ENCODE measurements around the gene SMIM44.
"Not testable (repeated sequence)": the region's sequence is repeated elsewhere in the genome, so short reads cannot be mapped to it uniquely, and the experiment has no call there.

SMIM44 gene

DNA sequence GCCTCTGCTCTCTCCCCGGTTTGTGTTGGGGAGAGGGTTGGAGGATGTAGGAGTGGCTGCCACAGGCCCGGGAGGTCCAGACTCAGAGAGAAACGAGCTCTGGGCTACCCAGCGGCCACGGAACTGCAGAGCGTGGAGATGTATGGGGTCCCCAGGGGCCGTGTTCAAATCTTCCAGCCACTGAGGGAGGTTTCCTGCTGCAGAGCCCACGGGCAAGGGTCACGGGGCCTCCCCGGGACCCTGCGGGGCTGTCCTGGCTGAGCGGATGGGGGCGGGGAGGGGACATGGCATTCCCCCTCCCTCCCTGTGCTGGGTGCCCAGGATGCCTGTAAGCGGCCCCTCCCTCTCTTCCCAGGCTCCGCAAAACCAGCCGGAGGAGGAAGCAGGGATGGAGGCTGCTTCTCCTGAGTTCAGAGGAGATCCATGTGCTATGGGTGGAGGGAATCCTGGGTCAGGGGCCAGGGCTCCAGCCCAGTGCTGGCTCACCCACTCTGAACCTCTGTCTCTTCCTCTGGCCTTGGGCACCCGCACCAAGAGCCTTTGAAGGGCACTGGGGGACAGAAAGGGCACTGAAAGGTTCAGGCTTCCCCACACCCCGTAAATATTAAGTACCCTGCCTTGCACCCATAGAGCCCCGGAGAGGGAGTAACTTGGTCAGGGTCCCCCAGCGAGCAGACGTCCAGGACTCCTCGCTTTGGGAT is 25.6 kb downstream of the SMIM44 start:
- DNase-seq (ENCODE audit: low read depth): no peak

- DNase-seq (ENCODE audit: low read depth): no peak
Measured at GRCh38 chr19:3456925-3457527, 26.2 kb downstream of the SMIM44 start.

GRCh38 chr19:3455960-3456601 is 27.2 kb downstream of the SMIM44 start:
- no peak for DNase-seq (ENCODE audit: low read depth)

GRCh38 chr19:3455393-3455955 is 27.8 kb downstream of the SMIM44 start:
- no peak for DNase-seq (ENCODE audit: low read depth)

DNA sequence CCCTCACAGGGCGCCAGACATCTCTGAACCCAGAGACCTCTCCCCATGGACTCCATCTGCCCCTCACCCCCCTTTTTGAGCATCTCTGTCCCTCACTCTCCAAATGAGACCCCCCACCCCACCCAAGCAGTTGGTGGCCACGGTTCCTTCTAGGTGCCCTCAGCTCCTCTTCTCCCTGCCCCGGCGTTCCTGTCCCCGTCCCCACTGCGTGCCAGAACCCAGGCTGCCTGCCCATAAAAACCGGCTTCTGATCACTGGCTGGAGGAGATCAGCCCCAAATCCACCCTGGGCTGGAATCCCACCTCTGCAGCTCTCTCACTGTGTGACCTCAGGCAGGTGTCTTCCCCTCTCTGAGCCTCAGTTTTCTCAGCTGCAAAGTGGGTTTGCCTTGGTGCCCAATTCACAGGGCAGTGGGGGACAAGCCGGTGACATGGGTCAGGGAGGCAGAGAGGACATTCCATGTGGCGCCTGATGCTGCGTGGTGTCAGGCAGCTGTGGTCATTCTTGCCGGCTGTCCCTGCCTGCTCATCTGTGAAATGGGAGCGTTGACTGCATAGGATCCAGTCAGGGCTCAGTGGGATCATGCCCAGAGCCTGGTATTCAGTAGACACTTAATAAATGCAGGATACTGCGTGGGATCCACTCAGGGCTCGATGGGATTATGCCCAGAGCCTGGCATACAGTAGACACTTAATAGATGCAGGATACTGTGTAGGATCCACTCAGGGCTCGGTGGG is 28.4 kb downstream of the SMIM44 start:
- DNase-seq (ENCODE audit: low read depth): no peak

GRCh38 chr19:3453840-3454239 is 29.4 kb downstream of the SMIM44 start:
- no peak for DNase-seq (ENCODE audit: low read depth)

- DNase-seq (ENCODE audit: low read depth): not testable (repeated sequence)
Measured at GRCh38 chr19:3452942-3453214, 30.4 kb downstream of the SMIM44 start.

- DNase-seq (ENCODE audit: low read depth): no peak
Measured at GRCh38 chr19:3452171-3452941, 30.9 kb downstream of the SMIM44 start.

DNA sequence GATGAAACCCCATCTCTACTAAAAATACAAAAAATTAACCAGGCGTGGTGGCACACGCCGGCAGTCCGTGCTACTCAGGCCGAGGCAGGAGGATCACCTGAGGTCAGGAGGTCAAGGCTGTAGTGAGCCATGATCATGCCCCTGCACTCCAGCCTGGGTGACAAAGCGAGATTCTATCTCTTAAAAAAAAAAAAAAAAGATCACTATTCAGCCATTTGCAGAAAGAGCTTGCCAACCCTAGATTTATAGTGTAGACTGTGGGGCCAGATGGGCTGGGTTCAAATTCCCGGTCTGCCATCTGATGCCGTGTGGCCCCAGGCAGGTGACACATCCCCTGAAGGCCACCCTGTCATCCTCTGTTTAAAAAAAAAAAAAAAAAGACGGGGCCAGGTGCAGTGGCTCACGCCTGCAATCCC is 31.8 kb downstream of the SMIM44 start:
- no peak for DNase-seq (ENCODE audit: low read depth)

- DNase-seq (ENCODE audit: low read depth): no peak
Measured at GRCh38 chr19:3450796-3451411, 32.3 kb downstream of the SMIM44 start.

- no peak for DNase-seq (ENCODE audit: low read depth)
Measured at GRCh38 chr19:3448616-3449334, 34.5 kb downstream of the SMIM44 start.

- not testable (repeated sequence) for DNase-seq (ENCODE audit: low read depth)
Measured at GRCh38 chr19:3446657-3447056, 36.6 kb downstream of the SMIM44 start.

DNA sequence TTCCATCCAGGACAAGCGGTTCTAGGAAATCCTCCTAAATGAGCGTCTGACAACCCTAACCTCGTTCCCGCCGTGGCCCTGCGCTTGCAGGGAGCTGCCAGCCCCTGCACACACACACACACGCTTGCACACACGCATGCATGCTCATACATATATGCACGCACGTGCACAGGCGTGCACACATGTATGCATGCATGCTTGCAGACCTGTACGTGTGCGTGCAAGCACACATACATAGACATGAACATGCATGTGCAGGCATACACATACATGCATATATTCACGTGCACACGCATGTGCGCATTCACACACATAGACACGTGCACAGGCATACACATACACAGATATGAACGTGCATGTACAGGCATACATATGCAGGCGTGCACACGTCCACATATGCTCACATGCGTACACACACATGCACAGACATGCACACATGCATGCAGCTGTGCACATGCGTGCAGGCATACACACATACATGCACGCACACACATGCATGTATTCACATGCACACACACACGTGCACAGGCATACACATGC is 38.5 kb downstream of the SMIM44 start:
- DNase-seq (ENCODE audit: low read depth): no peak

DNA sequence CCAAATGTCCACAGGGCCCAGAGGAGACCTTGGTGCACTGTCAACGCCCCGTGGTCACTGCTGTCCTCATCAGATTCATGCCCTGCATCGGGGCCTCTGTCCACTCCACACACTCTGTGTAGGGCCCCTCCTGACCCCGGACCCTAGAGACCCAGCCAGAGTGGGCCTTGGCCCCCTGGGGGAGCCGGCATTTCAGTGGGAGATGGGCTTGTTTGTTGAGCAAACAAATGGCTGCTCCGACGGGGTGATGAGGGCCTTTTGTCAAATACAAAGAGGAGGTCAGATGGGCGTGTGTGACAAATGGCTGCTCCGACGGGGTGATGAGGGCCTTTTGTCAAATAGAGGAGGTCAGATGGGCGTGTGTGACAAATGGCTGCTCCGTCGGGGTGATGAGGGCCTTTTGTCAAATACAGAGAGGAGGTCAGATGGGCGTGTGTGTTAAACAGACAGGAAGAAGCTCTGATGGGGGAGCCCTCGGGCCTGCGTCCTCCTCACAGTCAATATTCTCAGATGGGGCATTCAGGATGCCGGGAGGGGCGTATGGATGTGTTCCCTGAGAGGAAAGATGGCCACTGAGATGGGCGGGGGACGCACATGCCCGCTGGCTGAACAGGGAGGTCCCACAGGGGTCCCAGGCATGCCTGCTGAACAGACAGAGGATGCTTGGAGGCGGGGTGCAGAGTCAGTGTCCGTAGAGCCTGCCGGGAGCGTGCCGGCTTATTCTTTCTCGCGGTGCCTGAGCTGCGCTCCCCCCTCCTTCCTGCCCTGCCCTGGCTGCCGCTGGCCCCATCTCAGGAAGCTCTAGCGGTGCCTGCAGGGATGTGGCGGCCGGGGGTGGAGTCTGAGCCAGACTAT is 39.2 kb downstream of the SMIM44 start:
- DNase-seq (ENCODE audit: low read depth): no peak

- DNase-seq (ENCODE audit: low read depth): no peak
Measured at GRCh38 chr19:3442487-3443071, 40.7 kb downstream of the SMIM44 start.

DNA sequence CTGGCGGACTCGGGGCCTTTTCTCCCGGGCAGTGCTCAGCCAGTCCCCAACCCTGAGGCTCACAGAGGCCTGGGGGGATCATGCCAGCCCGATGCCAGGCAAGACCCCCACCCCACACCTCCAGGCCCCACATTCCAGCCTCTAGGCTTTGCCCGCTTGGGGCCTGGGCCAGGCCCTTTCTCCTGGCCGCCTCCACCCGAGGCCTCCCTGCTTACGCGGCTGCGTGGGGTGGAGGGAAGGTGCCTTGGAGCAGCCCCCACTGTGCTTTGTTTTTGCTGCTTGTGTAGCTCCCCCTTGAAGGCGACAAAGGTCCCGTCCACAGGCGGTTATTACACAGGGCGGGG is 41.3 kb downstream of the SMIM44 start:
- no peak for DNase-seq (ENCODE audit: low read depth)

- DNase-seq (ENCODE audit: low read depth): no peak
Measured at GRCh38 chr19:3441089-3441985, 41.9 kb downstream of the SMIM44 start.

DNA sequence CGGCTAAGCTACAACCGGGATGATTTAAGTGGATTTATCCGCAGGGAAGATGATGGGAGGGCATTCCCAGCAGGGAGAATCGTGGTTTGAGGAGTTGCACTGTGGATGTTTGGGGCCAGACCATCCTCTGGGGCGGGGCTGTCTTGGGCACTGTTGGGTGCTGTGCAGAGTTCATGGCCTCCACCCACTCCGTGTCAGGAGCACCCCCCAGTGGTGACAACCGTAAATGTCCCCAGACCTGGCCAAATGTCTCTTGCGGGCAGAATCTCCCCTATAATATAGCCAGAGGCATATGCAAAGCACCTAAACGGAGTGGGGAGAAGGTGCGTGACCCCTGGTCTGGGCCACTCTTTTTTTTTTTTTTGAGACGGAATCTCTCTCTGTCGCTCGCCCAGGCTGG is 43.2 kb downstream of the SMIM44 start:
- peak; percentile 35 for DNase-seq (ENCODE audit: low read depth)
